Endothelial cell of umbilical vein (primary cell): Measurements from ENCODE around the gene DDX52. TPM values are rescaled to one million over a fixed set of nuclear protein-coding genes. Genes with fewer than 3 reads are reported as not detected.

Experiments used
- BruUV-seq: library from RNA; stranded (reverse); fragments of 400-500 nt; replicated peaks from 2 replicates; lab custom pipeline; 2021; lab: Mats Ljungman, UMichigan
- CTCF ChIA-PET: fragments of 300-600, 350-600 bp; sonication (Branson Sonifier 250); formaldehyde crosslinking; loops from one replicate; lab custom pipeline; 2021; ENCODE audit warnings: antibody characterized with exemption, inconsistent platforms; lab: Charles Lee
- POLR2A ChIA-PET: fragments of 300-600, 350-600 bp; sonication (Branson Sonifier 250); formaldehyde crosslinking; loops from one replicate; lab custom pipeline; 2021; ENCODE audit warnings: antibody characterized with exemption, inconsistent platforms; lab: Charles Lee
- DNase-seq: peaks from one replicate; pipeline ENCODE4 v3.0.0-alpha.2; 2011; ENCODE audit warnings: low read depth, low spot score
- FAIRE-seq: peaks from 2 replicates; lab custom pipeline; 2011; peaks lifted over from hg19 to GRCh38; lab: Jason Lieb, UNC
- H2AFZ ChIP-seq: 2 replicates; pipeline ENCODE4 v1.6.0; 2012; ENCODE audit warnings: low read depth, low read length, control low read depth, inconsistent platforms
- H3K27ac ChIP-seq: 2 replicates; pipeline ENCODE4 v1.5.1; 2011; ENCODE audit warnings: low read depth, mild to moderate bottlenecking, control low read depth, low read length, moderate library complexity; ENCODE audit not compliant: insufficient read depth
- H3K27me3 ChIP-seq, 2 experiments: 2 replicates each; pipeline versions ENCODE4 v1.6.0 to v1.6.1; 2011; ENCODE audit warnings: low read length in 2 of 2, mixed read lengths in 1 of 2; ENCODE audit not compliant: control insufficient read depth in 2 of 2, insufficient read depth in 2 of 2
- H3K36me3 ChIP-seq, 2 experiments: 2 replicates in 1 of 2; 3 replicates in 1 of 2; pipeline ENCODE4 v1.5.1; 2011; ENCODE audit warnings: low read length in 2 of 2, mild to moderate bottlenecking in 1 of 2, moderate library complexity in 1 of 2; ENCODE audit not compliant: control insufficient read depth in 2 of 2, insufficient read depth in 2 of 2; ENCODE audit errors: extremely low read depth in 1 of 2
- H3K4me1 ChIP-seq: 3 replicates; pipeline ENCODE4 v1.5.1; 2011; ENCODE audit warnings: mild to moderate bottlenecking, low read length; ENCODE audit not compliant: control insufficient read depth, insufficient read depth; ENCODE audit errors: extremely low read depth
- H3K4me2 ChIP-seq: 2 replicates; pipeline ENCODE4 v1.6.1; 2011; ENCODE audit warnings: low read length, control low read depth, mixed read lengths; ENCODE audit not compliant: insufficient read depth
- H3K4me3 ChIP-seq, 3 experiments: fragments of 200-600 bp in 1 of 3; sonication (generic), shearing (Covaris generic) in 1 of 3; replicated peaks in 1 of 3; 2 replicates each; pipeline ENCODE4 v1.5.1; 2011 to 2016; ENCODE audit warnings: control low read depth in 3 of 3, low read length in 3 of 3, mild to moderate bottlenecking in 2 of 3, inconsistent platforms in 1 of 3, low read depth in 1 of 3, moderate library complexity in 1 of 3; ENCODE audit not compliant: insufficient read depth in 1 of 3
- H3K79me2 ChIP-seq: 2 replicates; pipeline ENCODE4 v1.6.0; 2012; ENCODE audit warnings: low read length, inconsistent platforms; ENCODE audit not compliant: control insufficient read depth, insufficient read depth
- H3K9ac ChIP-seq: replicated peaks from 2 replicates; pipeline ENCODE3; 2011; ENCODE audit warnings: low read length, control low read depth; ENCODE audit not compliant: insufficient read depth; ENCODE audit errors: extremely low read depth
- H3K9me1 ChIP-seq: replicated peaks from 3 replicates; pipeline ENCODE4 v1.6.0; 2011; ENCODE audit warnings: mild to moderate bottlenecking, low read length; ENCODE audit not compliant: control insufficient read depth, insufficient read depth; ENCODE audit errors: extremely low read depth
- H3K9me3 ChIP-seq: replicated peaks from 2 replicates; pipeline ENCODE4 v1.5.1; 2012; ENCODE audit warnings: low read length, inconsistent platforms; ENCODE audit not compliant: control insufficient read depth, insufficient read depth
- H4K20me1 ChIP-seq: replicated peaks from 2 replicates; pipeline ENCODE3; 2011; ENCODE audit warnings: mild to moderate bottlenecking, low read length; ENCODE audit not compliant: control insufficient read depth, insufficient read depth; ENCODE audit errors: extremely low read depth
- EZH2 ChIP-seq: IDR thresholded peaks from 2 replicates; pipeline ENCODE4 v1.6.1; 2012; ENCODE audit warnings: borderline replicate concordance, low read depth, mild to moderate bottlenecking, moderate library complexity, low read length, inconsistent platforms; ENCODE audit not compliant: severe bottlenecking
- FOS ChIP-seq: IDR thresholded peaks from 2 replicates; pipeline ENCODE4 v1.6.1; 2011; ENCODE audit warnings: mild to moderate bottlenecking, low read length, moderate library complexity, borderline replicate concordance; ENCODE audit not compliant: insufficient read depth
- GATA2 ChIP-seq: IDR thresholded peaks from 2 replicates; pipeline ENCODE4 v1.7.0; 2011; ENCODE audit warnings: low read depth, mild to moderate bottlenecking, moderate library complexity, mixed read lengths, low read length; ENCODE audit not compliant: insufficient read length, insufficient read depth
- JUN ChIP-seq: IDR thresholded peaks from 2 replicates; pipeline ENCODE4 v1.6.1; 2011; ENCODE audit warnings: borderline replicate concordance, low read depth; ENCODE audit not compliant: insufficient read length, insufficient read depth
- MYC ChIP-seq: IDR thresholded peaks from one replicate; pipeline ENCODE4 v1.6.1; 2011; ENCODE audit warnings: mild to moderate bottlenecking, low read depth, low read length
- POLR2A ChIP-seq: IDR thresholded peaks from 2 replicates; pipeline ENCODE4 v1.6.1; 2012; ENCODE audit warnings: low read depth, mild to moderate bottlenecking, control low read depth, low read length
- POLR2AphosphoS5 ChIP-seq: IDR thresholded peaks from 2 replicates; pipeline ENCODE4 v1.6.1; 2012; ENCODE audit warnings: low read depth, mild to moderate bottlenecking, control low read depth, low read length, moderate library complexity; ENCODE audit not compliant: insufficient read depth
- dilution Hi-C: fragments of 300-500 bp; cut with MboI; formaldehyde crosslinking; loops from one replicate; pipeline ENCODE4 v1.15.0; 2019; ENCODE audit warnings: low sequenced_read_pairs; ENCODE audit not compliant: extremely low pct_ligation_motif_present
- intact Hi-C: fragments of 100-400 bp; cut with micrococcal nuclease; formaldehyde crosslinking; loops from one replicate; pipeline ENCODE4 v1.10.0; 2022
- polyA plus RNA-seq, 4 experiments: library from polyadenylated mRNA; depleted of rRNA in 3 of 4; stranded (reverse) in 3 of 4; unstranded in 1 of 4; fragments of >200 nt; gene quantifications; 2 replicates each; pipeline versions ENCODE4 v1.2.1 to v1.2.3, GENCODE V29; 2011 to 2012; ENCODE audit warnings: missing spikeins in 1 of 4
- total RNA-seq: library from RNA; stranded (reverse); gene quantifications from 2 replicates; pipeline ENCODE4 v1.2.3, GENCODE V29; 2021
- TF ChIP-seq, protein P1 (sequence below), 2 donors: IDR thresholded peaks; 1 replicate in 1 of 2; 2 replicates in 1 of 2; pipeline ENCODE4 v1.5.1; 2011; ENCODE audit warnings: low read length in 2 of 2, mild to moderate bottlenecking in 2 of 2, moderate library complexity in 2 of 2, control low read depth in 1 of 2, inconsistent platforms in 1 of 2, low read depth in 1 of 2; ENCODE audit not compliant: insufficient read depth in 1 of 2; ENCODE audit errors: extremely low read depth in 1 of 2
- TF ChIP-seq, protein P2 (sequence below): IDR thresholded peaks from 2 replicates; pipeline ENCODE4 v1.6.1; 2011; ENCODE audit not compliant: insufficient read depth, insufficient read length

Gene DDX52
- total and polyA plus RNA-seq, 2 donors (not counting 3 experiments of a cell fraction or from before 2014, with no cell fraction given), result 12.5 to 58.4 TPM

DNA sequence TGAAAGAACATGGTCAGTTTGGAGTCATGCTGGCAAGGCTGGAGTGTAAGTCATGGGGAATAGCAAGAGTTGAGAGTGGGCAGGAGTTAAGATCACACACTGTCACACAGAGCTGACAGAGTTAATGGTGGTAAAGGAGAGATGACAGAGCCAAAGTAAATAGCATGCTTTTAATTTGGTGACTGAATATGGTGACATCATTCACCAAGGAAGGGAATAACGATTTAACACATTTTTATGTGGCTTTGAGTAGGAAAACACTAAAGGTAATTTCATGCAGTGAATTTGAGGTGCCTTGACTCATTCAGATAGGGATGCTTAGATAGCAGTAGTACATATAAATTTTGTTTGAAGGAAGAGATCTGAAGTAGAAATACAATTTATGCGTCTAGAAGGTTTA is 76.1 kb downstream of the DDX52 start:
- intact Hi-C loops, result no loop called here
- no peak for FAIRE-seq
- ChIA-PET CTCF (no interaction called here), POLR2A (no interaction called here)
- H2AFZ ChIP-seq, result no peak overlapping the region
- no peak overlapping the region for H3K27ac ChIP-seq
- peaks cover 6 to 19% of the 10 kb centered on the region in 2 experiments for H3K36me3 ChIP-seq
- no peaks in the 10 kb centered on the region for H3K79me2 ChIP-seq
- H3K4me1 ChIP-seq, result no peaks in the 10 kb centered on the region
- H3K4me3 ChIP-seq, result no peak overlapping the region
- H4K20me1 ChIP-seq, result no peaks in the 10 kb centered on the region
- no peaks in the 10 kb centered on the region for H3K9me3 ChIP-seq
- H3K9me1 ChIP-seq, result no peaks in the 10 kb centered on the region
- H3K27me3 ChIP-seq, result no peaks in the 10 kb centered on the region
- no peak overlapping the region for H3K4me2 ChIP-seq
- DNase-seq, result no peak
- TF ChIP-seq, protein P1, sequence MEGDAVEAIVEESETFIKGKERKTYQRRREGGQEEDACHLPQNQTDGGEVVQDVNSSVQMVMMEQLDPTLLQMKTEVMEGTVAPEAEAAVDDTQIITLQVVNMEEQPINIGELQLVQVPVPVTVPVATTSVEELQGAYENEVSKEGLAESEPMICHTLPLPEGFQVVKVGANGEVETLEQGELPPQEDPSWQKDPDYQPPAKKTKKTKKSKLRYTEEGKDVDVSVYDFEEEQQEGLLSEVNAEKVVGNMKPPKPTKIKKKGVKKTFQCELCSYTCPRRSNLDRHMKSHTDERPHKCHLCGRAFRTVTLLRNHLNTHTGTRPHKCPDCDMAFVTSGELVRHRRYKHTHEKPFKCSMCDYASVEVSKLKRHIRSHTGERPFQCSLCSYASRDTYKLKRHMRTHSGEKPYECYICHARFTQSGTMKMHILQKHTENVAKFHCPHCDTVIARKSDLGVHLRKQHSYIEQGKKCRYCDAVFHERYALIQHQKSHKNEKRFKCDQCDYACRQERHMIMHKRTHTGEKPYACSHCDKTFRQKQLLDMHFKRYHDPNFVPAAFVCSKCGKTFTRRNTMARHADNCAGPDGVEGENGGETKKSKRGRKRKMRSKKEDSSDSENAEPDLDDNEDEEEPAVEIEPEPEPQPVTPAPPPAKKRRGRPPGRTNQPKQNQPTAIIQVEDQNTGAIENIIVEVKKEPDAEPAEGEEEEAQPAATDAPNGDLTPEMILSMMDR (IDR thresholded peaks at IDR 0.05; ENCODE audit: extremely low read depth in 1 of 2, insufficient read depth in 1 of 2, low read depth in 1 of 2, low read length in 2 of 2), result no peak
- TF ChIP-seq EZH2 (no peak), GATA2 (no peak), MYC (no peak), POLR2A (no peak), FOS (no peak), JUN (no peak), POLR2AphosphoS5 (no peak)
- TF ChIP-seq, protein P2, sequence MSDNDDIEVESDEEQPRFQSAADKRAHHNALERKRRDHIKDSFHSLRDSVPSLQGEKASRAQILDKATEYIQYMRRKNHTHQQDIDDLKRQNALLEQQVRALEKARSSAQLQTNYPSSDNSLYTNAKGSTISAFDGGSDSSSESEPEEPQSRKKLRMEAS, result no peak
- no TSS peak for BruUV-seq
- H3K9ac ChIP-seq, result no peak overlapping the region
- dilution Hi-C loops, result no loop called here
